B cell (primary cell): ENCODE data around the gene TMEM231.

Experiments used
- CTCF ChIP-seq: fragments of 200-600 bp; IDR thresholded peaks from one replicate; pipeline ENCODE4 v1.8.0; 2022; ENCODE audit warnings: antibody characterized with exemption, mild to moderate bottlenecking
- EZH2 ChIP-seq: IDR thresholded peaks from 2 replicates; pipeline ENCODE4 v1.6.1; 2012; ENCODE audit warnings: borderline replicate concordance, low read depth, mild to moderate bottlenecking, moderate library complexity, low read length; ENCODE audit not compliant: insufficient read depth, poor library complexity, severe bottlenecking

- TF ChIP-seq CTCF = no peak
- TF ChIP-seq EZH2 = no peak
Observed at GRCh38 chr16:75550211-75550662, 5.8 kb downstream of the TMEM231 start.
